HUES64 (cell line): Measurements from ENCODE around the gene SLC35F3.

ENCODE experiments used
- H3K27ac ChIP-seq: 2 replicates; pipeline ENCODE4 v1.7.0; 2013; ENCODE audit warnings: low read depth, low read length, inconsistent platforms
- H3K27me3 ChIP-seq: 2 replicates; pipeline ENCODE4 v1.6.1; 2013; ENCODE audit warnings: mild to moderate bottlenecking, low read length; ENCODE audit not compliant: insufficient read depth
- H3K36me3 ChIP-seq: 2 replicates; pipeline ENCODE4 v1.6.1; 2013; ENCODE audit warnings: mild to moderate bottlenecking, low read length; ENCODE audit not compliant: insufficient read depth
- H3K4me1 ChIP-seq: 2 replicates; pipeline ENCODE4 v1.6.1; 2013; ENCODE audit warnings: mild to moderate bottlenecking, low read length, moderate library complexity; ENCODE audit not compliant: insufficient read depth
- H3K4me3 ChIP-seq: 2 replicates; pipeline ENCODE4 v1.5.1; 2013; ENCODE audit warnings: mild to moderate bottlenecking, low read length, moderate library complexity
- H3K9ac ChIP-seq: 2 replicates; pipeline ENCODE4 v1.6.1; 2013; ENCODE audit warnings: mild to moderate bottlenecking, low read depth, low read length
- H3K9me3 ChIP-seq: 2 replicates; pipeline ENCODE4 v1.6.1; 2013; ENCODE audit warnings: low read depth, low read length; ENCODE audit not compliant: insufficient read depth
- WGBS: fragments of 150-250, 120-280 bp; methylation state at CpG from one replicate; pipeline ENCODE4 v1.1.7; 2013; ENCODE audit warnings: missing lambda C conversion rate; 5-methylcytosine and 5-hydroxymethylcytosine counted together

Gene SLC35F3

GRCh38 chr1:234089396-234089795 lies 184.9 kb downstream of the SLC35F3 start:
- WGBS = 76% methylated on average over 3 of the region's 3 CpGs
- H3K27ac ChIP-seq = no peak overlapping the region
- no peaks in the 10 kb centered on the region for H3K9me3 ChIP-seq
- no peak overlapping the region for H3K4me3 ChIP-seq
- no peaks in the 10 kb centered on the region for H3K27me3 ChIP-seq
- no peak overlapping the region for H3K9ac ChIP-seq
- H3K36me3 ChIP-seq = no peaks in the 10 kb centered on the region
- peaks cover 3% of the 10 kb centered on the region; the same call in 1 of the 2 replicates for H3K4me1 ChIP-seq

GRCh38 chr1:234090212-234091064 lies 186.0 kb downstream of the SLC35F3 start:
- Histone ChIP-seq H3K36me3 (no peaks in the 10 kb centered on the region), H3K27me3 (no peaks in the 10 kb centered on the region), H3K4me3 (no peak overlapping the region), H3K9ac (no peak overlapping the region), H3K27ac (no peak overlapping the region), H3K4me1 (peaks cover 3% of the 10 kb centered on the region; the same call in 1 of the 2 replicates), H3K9me3 (no peaks in the 10 kb centered on the region)
- WGBS = 91% methylated on average over 8 of the region's 8 CpGs

DNA sequence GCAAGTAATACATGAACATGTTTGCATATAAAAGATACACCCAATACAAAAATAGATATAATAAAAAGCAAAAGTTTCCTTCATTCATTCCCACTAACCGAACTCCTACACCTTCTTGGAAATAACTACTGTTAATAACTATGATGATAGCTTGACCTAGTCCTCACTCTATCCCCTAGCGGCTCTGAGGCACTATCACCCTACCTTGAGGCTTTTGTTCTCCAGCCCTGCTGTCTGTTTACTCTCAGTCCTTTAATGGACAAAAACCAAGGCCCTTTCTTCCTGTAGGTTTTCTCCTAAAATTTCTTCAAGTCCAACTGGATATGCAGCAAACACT lies 186.6 kb downstream of the SLC35F3 start:
- H3K9me3 ChIP-seq = no peaks in the 10 kb centered on the region
- peaks cover 3% of the 10 kb centered on the region; the same call in 1 of the 2 replicates for H3K4me1 ChIP-seq
- no peak overlapping the region for H3K9ac ChIP-seq
- 88% methylated on average over 2 of the region's 2 CpGs for WGBS
- no peaks in the 10 kb centered on the region for H3K36me3 ChIP-seq
- no peaks in the 10 kb centered on the region for H3K27me3 ChIP-seq
- H3K4me3 ChIP-seq = no peak overlapping the region
- H3K27ac ChIP-seq = no peak overlapping the region

DNA sequence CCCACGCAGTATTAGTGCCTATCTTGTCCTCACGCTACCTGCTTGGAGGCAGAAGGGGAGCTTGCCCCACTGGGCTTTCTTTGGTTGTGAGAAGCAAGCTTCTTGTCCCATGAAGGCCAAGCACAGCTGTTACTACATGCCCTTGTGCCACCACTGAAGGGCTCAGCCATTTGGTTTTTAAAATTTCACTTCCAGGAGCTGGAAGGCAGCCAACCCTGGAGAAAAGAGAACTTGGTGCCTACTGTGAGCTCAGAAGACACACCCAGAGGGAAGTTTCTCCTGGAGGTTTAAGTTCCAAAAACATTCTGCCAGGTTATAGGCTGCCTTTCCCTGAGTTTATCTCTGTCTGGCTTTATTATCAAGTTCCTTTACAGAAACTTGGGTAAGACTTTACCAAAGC lies 187.4 kb downstream of the SLC35F3 start:
- no peak overlapping the region for H3K27ac ChIP-seq
- 94% methylated on average over 2 of the region's 2 CpGs for WGBS
- H3K36me3 ChIP-seq = no peaks in the 10 kb centered on the region
- no peak overlapping the region for H3K9ac ChIP-seq
- no peaks in the 10 kb centered on the region for H3K9me3 ChIP-seq
- no peak overlapping the region for H3K4me3 ChIP-seq
- no peaks in the 10 kb centered on the region for H3K27me3 ChIP-seq
- H3K4me1 ChIP-seq = peaks cover 3% of the 10 kb centered on the region; the same call in 1 of the 2 replicates

GRCh38 chr1:234093107-234093506 lies 188.6 kb downstream of the SLC35F3 start:
- Histone ChIP-seq H3K4me1 (peaks cover 3% of the 10 kb centered on the region; the same call in 1 of the 2 replicates), H3K27ac (no peak overlapping the region), H3K9ac (no peak overlapping the region), H3K9me3 (no peaks in the 10 kb centered on the region), H3K27me3 (no peaks in the 10 kb centered on the region), H3K36me3 (no peaks in the 10 kb centered on the region), H3K4me3 (no peak overlapping the region)
- 77% methylated on average over 1 of the region's 1 CpG for WGBS

DNA sequence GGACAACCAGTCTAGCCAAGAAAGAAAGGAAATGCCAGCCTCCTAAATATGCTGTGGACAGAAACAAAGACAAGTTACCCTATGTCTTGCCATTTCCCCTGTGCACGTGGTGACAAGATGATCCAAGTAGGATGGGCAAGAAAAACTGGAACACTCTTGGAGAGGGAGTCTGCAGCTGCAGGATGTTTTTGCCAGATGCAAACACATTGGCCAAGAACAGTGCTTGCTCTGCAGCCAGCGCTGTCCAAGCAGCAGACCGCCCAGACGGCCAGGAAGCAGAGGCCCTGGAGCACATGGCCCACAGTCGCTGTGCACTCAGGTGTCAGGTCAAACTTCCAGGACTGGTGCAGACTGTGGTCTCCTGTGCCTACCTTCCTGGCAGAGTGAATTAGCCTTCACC lies 189.3 kb downstream of the SLC35F3 start:
- H3K36me3 ChIP-seq = no peaks in the 10 kb centered on the region
- H3K9me3 ChIP-seq = no peaks in the 10 kb centered on the region
- H3K27me3 ChIP-seq = no peaks in the 10 kb centered on the region
- no peak overlapping the region for H3K4me3 ChIP-seq
- peaks cover 3% of the 10 kb centered on the region; the same call in 1 of the 2 replicates for H3K4me1 ChIP-seq
- no peak overlapping the region for H3K27ac ChIP-seq
- 89% methylated on average over 5 of the region's 5 CpGs for WGBS
- H3K9ac ChIP-seq = no peak overlapping the region

GRCh38 chr1:234094172-234094571 lies 189.7 kb downstream of the SLC35F3 start:
- 86% methylated on average over 1 of the region's 1 CpG for WGBS
- H3K4me3 ChIP-seq = no peak overlapping the region
- no peaks in the 10 kb centered on the region for H3K36me3 ChIP-seq
- no peak overlapping the region for H3K27ac ChIP-seq
- no peaks in the 10 kb centered on the region for H3K9me3 ChIP-seq
- H3K27me3 ChIP-seq = no peaks in the 10 kb centered on the region
- no peak overlapping the region for H3K9ac ChIP-seq
- peaks cover 1% of the 10 kb centered on the region; the same call in 1 of the 2 replicates for H3K4me1 ChIP-seq

DNA sequence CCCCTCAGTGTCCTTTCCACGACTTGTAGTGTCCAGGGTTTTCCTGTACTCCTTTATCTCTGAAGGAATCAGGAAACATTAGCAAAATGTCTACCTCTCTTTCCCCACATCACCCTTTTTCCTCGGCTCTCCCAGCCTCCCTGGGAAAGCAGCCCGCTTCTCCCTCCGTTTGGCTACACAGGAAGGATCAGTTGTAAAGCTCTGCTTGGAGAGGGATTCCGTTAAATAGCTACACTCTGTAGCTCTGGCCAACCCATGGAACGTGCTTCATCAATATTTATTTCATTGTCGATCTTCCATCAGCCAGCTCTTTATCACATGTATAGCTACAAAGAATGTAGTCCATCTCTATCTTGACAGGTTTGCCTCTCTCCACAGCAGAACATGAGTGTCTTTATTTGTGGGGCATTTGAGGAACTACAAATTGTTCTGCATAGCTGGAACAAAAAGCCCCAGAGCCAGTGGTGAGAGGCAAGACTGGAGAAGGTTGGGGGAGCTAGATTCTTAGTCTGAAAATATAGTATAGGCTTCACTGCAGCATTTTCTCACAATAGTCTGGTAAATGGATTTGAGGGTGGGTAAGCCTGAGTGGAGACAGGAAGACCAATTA lies 191.8 kb downstream of the SLC35F3 start:
- no peaks in the 10 kb centered on the region for H3K36me3 ChIP-seq
- H3K27ac ChIP-seq = no peak overlapping the region
- no peaks in the 10 kb centered on the region for H3K9me3 ChIP-seq
- no peaks in the 10 kb centered on the region for H3K27me3 ChIP-seq
- no peak overlapping the region for H3K9ac ChIP-seq
- WGBS = 88% methylated on average over 7 of the region's 7 CpGs
- no peak overlapping the region for H3K4me3 ChIP-seq
- H3K4me1 ChIP-seq = no peaks in the 10 kb centered on the region

GRCh38 chr1:234102583-234102982 lies 198.1 kb downstream of the SLC35F3 start:
- 89% methylated on average over 8 of the region's 8 CpGs for WGBS
- Histone ChIP-seq H3K9ac (no peak overlapping the region), H3K9me3 (no peaks in the 10 kb centered on the region), H3K36me3 (no peaks in the 10 kb centered on the region), H3K27ac (no peak overlapping the region), H3K4me1 (no peaks in the 10 kb centered on the region), H3K27me3 (no peaks in the 10 kb centered on the region), H3K4me3 (no peak overlapping the region)

GRCh38 chr1:234103198-234103597 lies 198.7 kb downstream of the SLC35F3 start:
- H3K27ac ChIP-seq = no peak overlapping the region
- H3K9ac ChIP-seq = no peak overlapping the region
- H3K36me3 ChIP-seq = no peaks in the 10 kb centered on the region
- no peaks in the 10 kb centered on the region for H3K9me3 ChIP-seq
- no peak overlapping the region for H3K4me3 ChIP-seq
- no peaks in the 10 kb centered on the region for H3K27me3 ChIP-seq
- no peaks in the 10 kb centered on the region for H3K4me1 ChIP-seq
- WGBS = 94% methylated on average over 3 of the region's 3 CpGs

DNA sequence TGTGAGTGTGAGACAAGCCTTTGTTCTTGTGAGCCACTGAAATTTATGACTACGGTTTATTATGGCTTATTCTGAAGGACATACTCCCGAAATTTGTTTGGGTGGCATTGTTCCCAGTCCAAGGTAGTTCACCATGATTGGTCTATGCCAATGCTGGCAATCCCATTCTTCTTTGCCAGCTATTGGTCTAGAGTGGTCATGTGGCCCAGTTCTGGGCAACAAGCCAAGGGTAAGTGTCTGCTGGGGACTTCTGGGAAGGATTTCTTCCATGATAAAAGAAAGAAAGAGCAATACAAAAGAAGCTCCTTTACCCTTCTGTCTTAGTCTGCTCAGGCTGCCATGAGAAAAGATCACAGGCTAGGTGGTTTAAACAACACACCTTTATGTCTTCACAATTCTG lies 201.6 kb downstream of the SLC35F3 start:
- no peak overlapping the region for H3K27ac ChIP-seq
- WGBS = 93% methylated on average over 2 of the region's 2 CpGs
- H3K36me3 ChIP-seq = no peaks in the 10 kb centered on the region
- no peak overlapping the region for H3K4me3 ChIP-seq
- 0 out of 2 replicates have a peak, but pooled peaks cover 3% of the 10 kb centered on the region for H3K4me1 ChIP-seq
- no peaks in the 10 kb centered on the region for H3K9me3 ChIP-seq
- no peak overlapping the region for H3K9ac ChIP-seq
- H3K27me3 ChIP-seq = no peaks in the 10 kb centered on the region
